MM.1S (cell line): Measurements from ENCODE around the gene FUT4.

ENCODE experiments used
- DNase-seq: peaks from one replicate; pipeline ENCODE4 v3.0.0-alpha.2; 2015
- H2AFZ ChIP-seq: fragments of 300-600 bp; sonication (generic); 2 replicates; pipeline ENCODE4 v1.6.0; 2016; ENCODE audit warnings: antibody characterized with exemption, low read length
- H3F3A ChIP-seq: fragments of 300-600 bp; sonication (generic); 2 replicates; pipeline ENCODE4 v1.6.1; 2016; ENCODE audit warnings: mild to moderate bottlenecking, antibody characterized with exemption, low read length, moderate library complexity, mixed read lengths; ENCODE audit not compliant: insufficient read depth
- H3K27ac ChIP-seq: fragments of 300-600 bp; sonication (generic); 2 replicates; pipeline ENCODE4 v1.5.1; 2016; ENCODE audit warnings: mild to moderate bottlenecking, low read length
- H3K27me3 ChIP-seq: fragments of 300-600 bp; sonication (generic); replicated peaks from 2 replicates; pipeline ENCODE4 v1.6.0; 2016; ENCODE audit warnings: low read length; ENCODE audit not compliant: insufficient read depth
- H3K36me3 ChIP-seq: fragments of 300-600 bp; sonication (generic); replicated peaks from 2 replicates; pipeline ENCODE4 v1.6.1; 2016; ENCODE audit warnings: mild to moderate bottlenecking, low read length, mixed read lengths; ENCODE audit not compliant: insufficient read depth
- H3K4me1 ChIP-seq: fragments of 300-600 bp; sonication (generic); 2 replicates; pipeline ENCODE4 v1.6.1; 2016; ENCODE audit warnings: low read length, mixed read lengths
- H3K4me2 ChIP-seq: fragments of 300-600 bp; sonication (generic); 2 replicates; pipeline ENCODE4 v1.6.0; 2016; ENCODE audit warnings: low read depth, low read length
- H3K4me3 ChIP-seq: fragments of 300-600 bp; sonication (generic); 2 replicates; pipeline ENCODE4 v1.5.1; 2016; ENCODE audit warnings: low read length, mixed read lengths
- H3K79me2 ChIP-seq: fragments of 300-600 bp; sonication (generic); 2 replicates; pipeline ENCODE4 v1.6.1; 2016; ENCODE audit warnings: mixed run types, low read length, mixed read lengths
- H3K9ac ChIP-seq: fragments of 300-600 bp; sonication (generic); 2 replicates; pipeline ENCODE4 v1.6.1; 2016; ENCODE audit warnings: low read length, mixed read lengths
- H3K9me2 ChIP-seq: fragments of 300-600 bp; sonication (generic); replicated peaks from 2 replicates; pipeline ENCODE4 v1.6.1; 2016; ENCODE audit warnings: mild to moderate bottlenecking, low read length, mixed read lengths; ENCODE audit not compliant: insufficient read depth
- H3K9me3 ChIP-seq: fragments of 300-600 bp; sonication (generic); replicated peaks from 2 replicates; pipeline ENCODE4 v1.6.1; 2016; ENCODE audit warnings: mild to moderate bottlenecking, low read length, mixed read lengths; ENCODE audit not compliant: insufficient read depth
- H4K20me1 ChIP-seq: fragments of 300-600 bp; sonication (generic); 2 replicates; pipeline ENCODE4 v1.6.1; 2016; ENCODE audit warnings: mild to moderate bottlenecking, low read length, moderate library complexity, mixed read lengths; ENCODE audit not compliant: insufficient read depth
- EZH2 ChIP-seq: fragments of 300-600 bp; sonication (generic); optimal IDR thresholded peaks from 2 replicates; pipeline ENCODE3; 2017; ENCODE audit warnings: low read depth, mild to moderate bottlenecking, antibody characterized with exemption, low read length, mixed read lengths
- EZH2phosphoT487 ChIP-seq: fragments of 300-600 bp; sonication (generic); IDR thresholded peaks from 2 replicates; pipeline ENCODE4 v1.6.1; 2018; ENCODE audit warnings: antibody characterized with exemption, low read length
- TF ChIP-seq, protein P1 (sequence below): fragments of 300-600 bp; sonication (generic); IDR thresholded peaks from 2 replicates; pipeline ENCODE4 v1.5.1; 2016; ENCODE audit warnings: antibody characterized with exemption, low read length, mixed read lengths

The FUT4 gene

DNA sequence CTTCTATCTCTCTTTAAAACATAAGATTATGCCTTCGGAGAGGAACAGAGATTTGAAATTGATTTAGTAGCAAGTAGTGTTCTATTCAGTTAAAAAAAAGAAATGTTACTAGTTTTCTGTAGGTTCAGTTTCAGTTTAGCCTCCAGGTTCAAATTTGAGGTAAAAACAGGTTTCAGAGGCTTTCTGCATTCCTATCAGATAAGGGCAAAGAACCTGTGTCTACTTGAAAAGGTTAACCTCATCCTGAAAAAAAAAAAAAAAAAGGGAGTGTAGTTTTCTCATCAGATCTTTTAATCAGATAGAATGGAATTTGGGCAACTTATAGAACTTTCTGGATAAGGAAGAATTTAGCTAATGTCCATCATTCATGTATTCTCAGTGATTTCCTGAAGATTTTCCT lies 19.4 kb upstream of the FUT4 start:
- Histone ChIP-seq H4K20me1 (no peaks in the 10 kb centered on the region), H3K4me2 (peak overlapping the region; percentile 40; the same call in 1 of the 2 replicates), H3K9ac (no peak overlapping the region)

DNA sequence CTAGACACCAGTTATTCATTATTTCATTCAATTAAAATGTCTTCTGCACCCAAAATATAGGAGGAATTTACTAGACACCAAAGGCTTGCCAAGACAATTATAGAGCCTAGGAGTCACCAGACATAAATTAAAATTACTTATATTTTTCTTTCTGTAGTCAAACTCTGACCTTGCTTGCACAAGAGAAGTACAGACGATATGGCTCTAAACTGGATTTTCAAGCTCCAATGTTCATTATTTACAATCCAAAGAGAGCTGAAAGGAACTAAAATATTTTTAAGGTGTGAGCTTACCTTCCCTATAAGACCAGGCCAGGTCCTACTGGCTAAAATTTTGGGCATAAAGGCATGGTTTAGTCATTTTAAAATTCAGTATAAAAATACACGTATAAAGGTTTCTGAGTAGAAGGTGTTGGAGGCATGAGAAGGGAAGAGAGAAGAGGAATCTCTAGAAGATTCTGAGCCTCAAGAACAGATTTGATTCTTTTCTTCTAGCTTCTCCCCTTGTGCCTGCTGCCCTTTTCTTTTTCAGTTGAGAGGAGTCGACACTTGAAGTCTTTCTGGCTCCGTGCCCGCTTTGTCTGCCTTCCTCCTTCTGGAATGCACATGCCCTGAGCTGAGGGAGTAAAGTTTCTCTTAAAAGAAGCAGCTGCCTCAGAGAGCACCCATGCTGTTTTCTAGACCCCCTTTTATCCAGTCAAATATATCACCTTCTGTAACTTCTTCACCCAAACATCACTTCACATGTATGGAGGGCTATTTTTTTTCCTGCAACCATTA lies 18.0 kb upstream of the FUT4 start:
- no peak overlapping the region for H3K9ac ChIP-seq

More for the DNA sequence above, 19.4 kb upstream of the FUT4 start:
- H3K9me3 ChIP-seq, result no peaks in the 10 kb centered on the region
- no peaks in the 10 kb centered on the region for H3K27me3 ChIP-seq
- no peak overlapping the region for H3K4me3 ChIP-seq
- TF ChIP-seq, protein P1, sequence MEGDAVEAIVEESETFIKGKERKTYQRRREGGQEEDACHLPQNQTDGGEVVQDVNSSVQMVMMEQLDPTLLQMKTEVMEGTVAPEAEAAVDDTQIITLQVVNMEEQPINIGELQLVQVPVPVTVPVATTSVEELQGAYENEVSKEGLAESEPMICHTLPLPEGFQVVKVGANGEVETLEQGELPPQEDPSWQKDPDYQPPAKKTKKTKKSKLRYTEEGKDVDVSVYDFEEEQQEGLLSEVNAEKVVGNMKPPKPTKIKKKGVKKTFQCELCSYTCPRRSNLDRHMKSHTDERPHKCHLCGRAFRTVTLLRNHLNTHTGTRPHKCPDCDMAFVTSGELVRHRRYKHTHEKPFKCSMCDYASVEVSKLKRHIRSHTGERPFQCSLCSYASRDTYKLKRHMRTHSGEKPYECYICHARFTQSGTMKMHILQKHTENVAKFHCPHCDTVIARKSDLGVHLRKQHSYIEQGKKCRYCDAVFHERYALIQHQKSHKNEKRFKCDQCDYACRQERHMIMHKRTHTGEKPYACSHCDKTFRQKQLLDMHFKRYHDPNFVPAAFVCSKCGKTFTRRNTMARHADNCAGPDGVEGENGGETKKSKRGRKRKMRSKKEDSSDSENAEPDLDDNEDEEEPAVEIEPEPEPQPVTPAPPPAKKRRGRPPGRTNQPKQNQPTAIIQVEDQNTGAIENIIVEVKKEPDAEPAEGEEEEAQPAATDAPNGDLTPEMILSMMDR, result no peak
- TF ChIP-seq EZH2, result no peak
- no peak for TF ChIP-seq EZH2phosphoT487
- no peak overlapping the region for H3K27ac ChIP-seq
- no peaks in the 10 kb centered on the region for H3K79me2 ChIP-seq
- H3K9me2 ChIP-seq, result no peaks in the 10 kb centered on the region
- H3K36me3 ChIP-seq, result no peaks in the 10 kb centered on the region
- DNase-seq, result peak; percentile 71
- peaks cover 13% of the 10 kb centered on the region for H3K4me1 ChIP-seq
- no peak overlapping the region for H2AFZ ChIP-seq
- H3F3A ChIP-seq, result peaks cover 7% of the 10 kb centered on the region; the same call in 1 of the 2 replicates

DNA sequence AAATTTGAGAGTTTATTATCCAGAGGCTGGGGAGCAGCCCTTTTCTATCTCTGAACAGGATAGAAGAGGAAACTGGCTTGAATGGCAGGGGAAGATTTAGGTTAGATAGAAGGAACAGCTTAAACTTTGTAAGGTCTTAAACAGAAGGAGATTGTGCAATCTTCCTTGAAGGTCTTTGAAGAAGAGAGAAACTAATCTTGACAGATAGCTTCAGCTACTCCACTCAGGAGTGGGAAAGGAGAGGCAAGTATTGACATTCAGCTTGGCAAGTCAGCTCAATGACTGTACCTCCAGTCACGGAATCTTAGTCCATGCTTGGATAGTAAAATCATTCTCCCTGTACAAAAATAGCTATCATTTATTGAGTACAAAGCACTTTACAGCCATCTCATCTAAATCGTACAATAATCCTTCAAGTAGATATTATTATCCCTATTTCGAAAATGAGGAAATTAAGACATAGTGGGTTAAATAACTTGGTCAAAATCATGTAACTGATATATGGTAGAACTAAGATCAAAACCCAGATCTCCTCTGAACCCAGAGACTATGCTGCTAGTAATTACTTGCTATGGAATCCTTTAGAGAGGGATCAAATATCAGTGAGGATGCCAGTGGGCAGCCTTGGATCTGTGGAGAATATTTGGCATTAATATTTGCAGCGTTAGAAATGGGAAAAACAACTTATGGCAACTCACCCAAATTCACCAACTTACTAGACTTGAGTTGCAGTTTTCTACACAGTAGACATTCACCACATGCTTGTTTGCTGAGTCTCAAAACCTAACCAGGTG lies 16.9 kb upstream of the FUT4 start:
- Histone ChIP-seq H3F3A (peaks cover 7% of the 10 kb centered on the region; the same call in 1 of the 2 replicates), H3K79me2 (no peaks in the 10 kb centered on the region), H3K27me3 (no peaks in the 10 kb centered on the region), H4K20me1 (no peaks in the 10 kb centered on the region), H3K4me3 (no peak overlapping the region), H3K4me1 (peaks cover 13% of the 10 kb centered on the region), H3K36me3 (no peaks in the 10 kb centered on the region), H3K9me2 (no peaks in the 10 kb centered on the region), H2AFZ (no peak overlapping the region), H3K9me3 (no peaks in the 10 kb centered on the region), H3K4me2 (no peak overlapping the region), H3K27ac (no peak overlapping the region), H3K9ac (no peak overlapping the region)
- TF ChIP-seq EZH2phosphoT487, result no peak
- TF ChIP-seq EZH2, result no peak
- TF ChIP-seq, protein P1, result no peak
- no peak for DNase-seq

More for the DNA sequence above, 18.0 kb upstream of the FUT4 start:
- H4K20me1 ChIP-seq, result no peaks in the 10 kb centered on the region
- no peaks in the 10 kb centered on the region for H3K36me3 ChIP-seq
- no peak overlapping the region for H3K27ac ChIP-seq
- H3F3A ChIP-seq, result peaks cover 7% of the 10 kb centered on the region; the same call in 1 of the 2 replicates
- peaks cover 13% of the 10 kb centered on the region for H3K4me1 ChIP-seq
- no peak overlapping the region for H3K4me2 ChIP-seq
- TF ChIP-seq, protein P1, result no peak
- TF ChIP-seq EZH2, result no peak
- TF ChIP-seq EZH2phosphoT487, result no peak
- no peaks in the 10 kb centered on the region for H3K9me3 ChIP-seq
- no peak overlapping the region for H2AFZ ChIP-seq
- H3K9me2 ChIP-seq, result no peaks in the 10 kb centered on the region
- H3K79me2 ChIP-seq, result no peaks in the 10 kb centered on the region
- no peaks in the 10 kb centered on the region for H3K27me3 ChIP-seq
- DNase-seq, result no peak
- H3K4me3 ChIP-seq, result no peak overlapping the region
